HepG2 (cell line): Measurements from ENCODE around the gene IHH. TPM values are rescaled to one million over a fixed set of nuclear protein-coding genes. Genes with fewer than 3 reads are reported as not detected.
A peak's percentile ranks its signal among the peaks of the same experiment; 100 is the strongest.

Experiments used
- ATAC-seq: fragments of 200-7000 bp; cut with Tn5 transposase; 3 replicates; pipeline ENCODE4 v1.9.1; 2020; ENCODE audit warnings: mild to moderate bottlenecking, moderate library complexity
- BruUV-seq: library from RNA; stranded (reverse); fragments of 400-500 nt; replicated peaks from 2 replicates; lab custom pipeline; 2021; lab: Mats Ljungman, UMichigan
- CTCF ChIA-PET: fragments of 300-600 bp; formaldehyde crosslinking; extraction: SDS; loops from one replicate; lab custom pipeline; 2021; ENCODE audit warnings: low total read pairs, inconsistent platforms, low intra/inter-chr PET ratio; lab: Yijun Ruan, JAX
- POLR2A ChIA-PET: fragments of 350-600 bp; sonication (Branson Sonifier 250); formaldehyde crosslinking; loops from one replicate; lab custom pipeline; 2020; ENCODE audit warnings: antibody characterized with exemption, inconsistent platforms; lab: Yijun Ruan, JAX
- DNase-seq: peaks from one replicate; pipeline ENCODE4 v3.0.0-alpha.2; 2015; ENCODE audit warnings: low spot score
- FAIRE-seq: peaks from 3 replicates; lab custom pipeline; 2011; peaks lifted over from hg19 to GRCh38; lab: Jason Lieb, UNC
- H2AFZ ChIP-seq: one replicate; pipeline ENCODE4 v1.6.1; 2011; ENCODE audit warnings: low read length, inconsistent platforms
- H3K27ac ChIP-seq: fragments of 300-600 bp; 3 replicates; pipeline ENCODE4 v1.8.0; 2011; ENCODE audit warnings: mixed run types, mild to moderate bottlenecking, mixed read lengths, low read length, inconsistent platforms; ENCODE audit not compliant: insufficient read depth; ENCODE audit errors: extremely low read length
- H3K27me3 ChIP-seq, 2 experiments: fragments of 200-600 bp in 1 of 2; 2 replicates in 1 of 2; 3 replicates in 1 of 2; pipeline versions ENCODE4 v1.6.0 to v1.8.0; 2011; ENCODE audit warnings: low read length in 2 of 2, mild to moderate bottlenecking in 2 of 2, moderate library complexity in 2 of 2, inconsistent platforms in 1 of 2; ENCODE audit not compliant: insufficient read depth in 2 of 2, control insufficient read depth in 1 of 2
- H3K36me3 ChIP-seq, 2 experiments: fragments of 200-600 bp in 1 of 2; replicated peaks in 1 of 2; 2 replicates in 1 of 2; 3 replicates in 1 of 2; pipeline versions ENCODE4 v1.5.1 to v1.8.0; 2011; ENCODE audit warnings: low read length in 2 of 2, inconsistent platforms in 1 of 2; ENCODE audit not compliant: insufficient read depth in 2 of 2, control insufficient read depth in 1 of 2
- H3K4me1 ChIP-seq: 2 replicates; pipeline ENCODE4 v1.5.1; 2012; ENCODE audit warnings: low read length, inconsistent platforms; ENCODE audit not compliant: insufficient read depth
- H3K4me2 ChIP-seq: 2 replicates; pipeline ENCODE4 v1.6.0; 2011; ENCODE audit warnings: low read depth, low read length, inconsistent platforms
- H3K4me3 ChIP-seq, 3 experiments: fragments of 200-600 bp in 1 of 3; sonication (generic), shearing (Covaris generic) in 1 of 3; replicated peaks in 1 of 3; 2 replicates each; pipeline ENCODE4 v1.5.1; 2011 to 2016; ENCODE audit warnings: low read length in 3 of 3, inconsistent platforms in 2 of 3, low read depth in 2 of 3, mild to moderate bottlenecking in 2 of 3, control low read depth in 1 of 3, mixed read lengths in 1 of 3; ENCODE audit not compliant: insufficient read depth in 1 of 3
- H3K79me2 ChIP-seq: one replicate; pipeline ENCODE4 v1.6.1; 2011; ENCODE audit warnings: low read length, inconsistent platforms; ENCODE audit not compliant: insufficient read depth
- H3K9ac ChIP-seq: 2 replicates; pipeline ENCODE4 v1.6.0; 2011; ENCODE audit warnings: mild to moderate bottlenecking, low read depth, low read length, inconsistent platforms; ENCODE audit not compliant: insufficient read depth
- H3K9me3 ChIP-seq: 2 replicates; pipeline ENCODE4 v1.5.1; 2012; ENCODE audit warnings: mild to moderate bottlenecking, low read length
- H4K20me1 ChIP-seq: 2 replicates; pipeline ENCODE4 v1.6.0; 2011; ENCODE audit warnings: inconsistent platforms, mild to moderate bottlenecking, low read length, moderate library complexity; ENCODE audit not compliant: insufficient read depth
- HNRNPL ChIP-seq: fragments of 200-400 bp; formaldehyde crosslinking; IDR thresholded peaks from 2 replicates; pipeline ENCODE4 v1.6.1; 2017; ENCODE audit warnings: mild to moderate bottlenecking, low read depth, low read length
- PATZ1 ChIP-seq: sonication (generic); formaldehyde crosslinking; IDR thresholded peaks from 2 replicates; pipeline ENCODE4 v1.4.0; 2020; ENCODE audit warnings: missing genetic modification reagents
- RBFOX2 ChIP-seq: fragments of 200-400 bp; formaldehyde crosslinking; IDR thresholded peaks from 2 replicates; pipeline ENCODE4 v1.6.1; 2017; ENCODE audit warnings: low read depth, mild to moderate bottlenecking, low read length
- SIX4 ChIP-seq: sonication (generic); formaldehyde crosslinking; IDR thresholded peaks from 2 replicates; pipeline ENCODE4 v1.4.0; 2020; ENCODE audit warnings: missing genetic modification reagents
- SMARCC2 ChIP-seq: fragments of 450-650 bp; IDR thresholded peaks from 2 replicates; pipeline ENCODE4 v1.6.1; 2017; ENCODE audit warnings: antibody characterized with exemption, mild to moderate bottlenecking
- TFAP4 ChIP-seq: sonication (generic); IDR thresholded peaks from 2 replicates; pipeline ENCODE4 v1.6.1; 2016; ENCODE audit warnings: low read depth, borderline replicate concordance
- THAP8 ChIP-seq: sonication (generic); formaldehyde crosslinking; IDR thresholded peaks from 2 replicates; pipeline ENCODE4 v1.5.1; 2020; ENCODE audit warnings: missing genetic modification reagents, mild to moderate bottlenecking, borderline replicate concordance
- ZNF546 ChIP-seq: sonication (generic); formaldehyde crosslinking; conservative IDR thresholded peaks from 2 replicates; pipeline ENCODE4 v1.8.1; 2023; ENCODE audit warnings: mild to moderate bottlenecking, missing genetic modification reagents
- WGBS: methylation state at CpG from one replicate; pipeline ENCODE4 v1.1.6; 2017; ENCODE audit warnings: low lambda C conversion rate; 5-methylcytosine and 5-hydroxymethylcytosine counted together
- in situ Hi-C: cut with HindIII; loops from 2 replicates; pipeline ENCODE4 v1.10.0; 2017; ENCODE audit warnings: low pct_unique_long_range_greater_than_20kb; ENCODE audit not compliant: extremely low pct_ligation_motif_present
- intact Hi-C: fragments of 100-400 bp; cut with micrococcal nuclease; formaldehyde crosslinking; loops from one replicate; pipeline ENCODE4 v1.10.0; 2022; ENCODE audit not compliant: unreplicated experiment
- polyA plus RNA-seq, 8 experiments: library from polyadenylated mRNA; depleted of rRNA in 3 of 8; stranded (reverse) in 7 of 8; unstranded in 1 of 8; fragments of >200 nt; fragmentation: Illumina TruSeq in 4 of 8; extraction: Trizol in 4 of 8; gene quantifications; 2 replicates each; pipeline versions ENCODE4 v1.2.1 to v1.2.3, GENCODE V29; 2011 to 2016; ENCODE audit warnings: low read depth in 4 of 8, missing spikeins in 1 of 8, mixed read lengths in 1 of 8; ENCODE audit not compliant: insufficient read depth in 1 of 8
- total RNA-seq, 5 experiments: library from RNA; depleted of rRNA; stranded (reverse); fragments of >200 nt; fragmentation: Illumina TruSeq; extraction: Trizol; gene quantifications; 2 replicates each; pipeline ENCODE4 v1.2.3, GENCODE V29; 2016; ENCODE audit warnings: low read depth in 1 of 5

The IHH gene
- total and polyA plus RNA-seq, 2 of the 13 experiments (the other 11 are each of a cell fraction or from before 2014, with no cell fraction given), result 0.42 TPM; not detected in 1

GRCh38 chr2:219049282-219049681, 11.4 kb downstream of the IHH start:
- Histone ChIP-seq H3K27me3 (peaks cover 0 to 7% of the 10 kb centered on the region in 2 experiments; a peak in 2 of 5 replicates), H3K4me3 (no peak overlapping the region), H3K27ac (no peak overlapping the region), H3K4me2 (no peak overlapping the region), H2AFZ (no peak overlapping the region), H3K36me3 (no peaks in the 10 kb centered on the region), H3K79me2 (no peaks in the 10 kb centered on the region), H3K9me3 (no peaks in the 10 kb centered on the region), H3K9ac (no peak overlapping the region), H3K4me1 (peaks cover 11% of the 10 kb centered on the region), H4K20me1 (no peaks in the 10 kb centered on the region)
- DNase-seq (no peak), ATAC-seq (no peak), FAIRE-seq (no peak)
- TF ChIP-seq HNRNPL, result peak; percentile 100
- peak; percentile 40; the same call in 1 of the 2 replicates for TF ChIP-seq TFAP4
- no peak for TF ChIP-seq ZNF546 (CRISPR knock-in tag)
- TF ChIP-seq SMARCC2, result no peak
- TF ChIP-seq PATZ1 (CRISPR knock-in tag), result peak; percentile 47; the same call in 1 of the 2 replicates
- no peak for TF ChIP-seq THAP8
- 0 out of 2 replicates have a peak, but pooled peaks have one; percentile 34 for TF ChIP-seq RBFOX2
- no peak for TF ChIP-seq SIX4 (CRISPR knock-in tag)
- ChIA-PET POLR2A (no interaction called here), CTCF (no interaction called here)
- BruUV-seq, result no TSS peak
- in situ Hi-C loops (no loop called here), intact Hi-C loops (no loop called here)
- WGBS, result 1% methylated on average over 5 of the region's 6 CpGs
